GM21447 (cell line): ENCODE results near the gene SPAG5.

ENCODE experiments used
- ATAC-seq: cut with Tn5 transposase; IDR thresholded peaks from one replicate; pipeline ENCODE4 v1.9.1; 2021; ENCODE audit not compliant: unreplicated experiment

SPAG5 gene

GRCh38 chr17:28598799-28599310, at the start of gene SPAG5:
SPAG5 (minus strand) TSS chr17:28599025; CDS start chr17:28598946, 79 bp downstream.
- ATAC-seq = peak; percentile 74

DNA sequence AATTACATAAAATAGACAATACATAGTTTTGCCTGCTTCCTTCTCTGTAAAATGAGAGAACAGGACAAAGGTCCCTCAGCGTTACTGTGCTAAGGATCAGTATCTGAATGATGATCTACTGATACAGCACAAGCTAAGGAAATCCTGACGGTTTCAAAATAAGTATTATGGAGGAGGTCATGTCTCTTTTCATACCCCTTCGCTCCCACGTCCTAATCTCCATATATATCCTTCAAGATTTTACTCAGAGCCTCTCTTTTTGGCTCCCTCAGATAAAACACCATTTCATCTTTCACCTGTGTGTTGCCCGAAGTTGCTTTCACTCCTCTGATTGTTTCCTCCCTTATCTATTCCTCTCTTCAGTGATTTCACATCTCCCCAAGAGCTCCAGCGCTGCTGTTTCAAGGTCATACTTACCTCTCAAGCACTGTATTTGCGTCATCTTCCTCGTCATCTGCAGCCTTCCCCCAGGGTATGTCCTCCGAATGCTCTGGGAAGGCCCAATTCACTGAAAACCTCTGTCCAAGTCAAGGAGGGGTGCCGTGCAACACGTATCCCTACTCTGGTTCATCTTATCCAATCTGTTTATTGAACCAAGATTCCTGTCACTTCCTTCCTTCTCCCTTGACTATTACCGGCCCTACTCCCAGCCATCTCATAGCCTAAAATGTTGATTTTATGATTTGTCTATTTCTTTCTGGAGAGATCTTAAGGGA, 47.4 kb upstream of the SPAG5 start:
- ATAC-seq = no peak

- no peak for ATAC-seq
Observed at GRCh38 chr17:28645576-28645939, 46.7 kb upstream of the SPAG5 start.

- peak; percentile 81 for ATAC-seq
Observed at GRCh38 chr17:28644787-28645575, 46.2 kb upstream of the SPAG5 start, which contains the start of gene BLTP2. BLTP2 (minus strand) TSS chr17:28645158; CDS start chr17:28645056, 102 bp downstream.

DNA sequence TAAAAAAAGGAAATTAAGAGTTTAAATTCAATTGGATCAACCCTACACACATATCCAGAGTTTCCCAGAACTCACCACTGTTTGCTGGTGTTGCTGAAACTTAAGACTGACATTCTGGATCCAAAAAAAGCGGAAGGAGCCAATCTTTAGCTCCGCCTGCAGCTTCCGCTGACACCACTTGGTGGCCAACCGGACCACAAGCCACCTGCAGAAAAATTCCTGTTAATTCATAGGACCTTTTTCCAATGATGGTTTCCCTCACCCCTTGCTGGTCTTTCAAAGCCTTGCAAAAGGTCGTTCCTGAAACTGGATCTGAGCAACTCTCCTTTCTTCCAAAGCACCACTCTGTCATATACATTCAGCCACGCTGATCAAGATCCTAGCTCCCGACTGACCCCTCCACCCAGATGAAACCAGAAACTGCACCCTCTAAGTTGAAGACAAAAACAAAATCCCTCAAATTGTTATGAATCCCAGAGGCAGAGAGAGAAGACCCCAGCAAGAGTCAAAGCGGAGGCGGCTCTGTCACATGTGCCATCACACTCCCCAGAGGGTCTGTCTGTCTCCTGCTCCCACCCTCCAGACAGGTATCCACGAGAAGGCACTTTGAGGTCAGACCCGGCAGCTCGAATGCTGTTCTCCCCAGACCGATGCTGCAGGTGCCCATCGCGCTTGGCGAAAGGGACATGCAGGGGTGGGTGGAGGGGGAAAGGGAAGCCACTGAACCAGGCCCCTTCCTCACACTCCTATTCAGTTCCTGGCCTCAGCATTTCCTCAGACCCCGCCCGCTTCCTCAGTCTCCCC, 45.4 kb upstream of the SPAG5 start:
- ATAC-seq = peak; percentile 30

GRCh38 chr17:28641579-28641978, 42.8 kb upstream of the SPAG5 start:
- ATAC-seq = no peak

GRCh38 chr17:28635506-28635905, 36.7 kb upstream of the SPAG5 start:
- no peak for ATAC-seq

DNA sequence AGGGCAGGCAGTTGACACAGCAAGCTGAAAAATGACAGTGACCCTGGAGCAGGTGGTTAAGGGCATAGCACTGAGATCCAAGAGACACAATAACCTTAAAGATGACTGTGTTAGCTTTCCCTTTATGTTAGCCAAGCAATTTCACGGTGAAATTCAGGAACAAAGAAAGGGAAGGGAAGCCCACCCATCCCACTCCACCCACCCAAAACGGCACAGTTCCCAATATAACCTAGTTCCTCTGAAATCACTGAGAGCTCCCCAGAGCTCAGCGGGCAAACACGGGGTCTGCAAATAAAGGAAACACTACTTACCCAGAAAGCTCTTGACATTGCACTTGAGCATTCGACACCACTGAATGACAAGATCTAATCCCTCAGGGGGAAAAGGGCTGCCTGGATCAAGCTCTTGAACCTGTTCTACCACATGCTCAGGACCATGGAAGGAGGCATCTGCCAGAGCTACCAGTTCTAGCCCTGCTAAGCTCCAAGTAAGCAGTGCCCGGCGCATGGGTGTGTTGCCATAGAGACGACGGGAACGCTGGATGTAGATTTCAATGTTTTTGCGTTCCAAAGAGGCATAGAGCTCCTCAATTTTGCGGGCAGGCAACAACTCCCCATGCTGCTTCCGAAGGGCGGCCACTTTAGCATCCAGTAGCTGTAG, 35.5 kb upstream of the SPAG5 start:
- ATAC-seq = no peak

DNA sequence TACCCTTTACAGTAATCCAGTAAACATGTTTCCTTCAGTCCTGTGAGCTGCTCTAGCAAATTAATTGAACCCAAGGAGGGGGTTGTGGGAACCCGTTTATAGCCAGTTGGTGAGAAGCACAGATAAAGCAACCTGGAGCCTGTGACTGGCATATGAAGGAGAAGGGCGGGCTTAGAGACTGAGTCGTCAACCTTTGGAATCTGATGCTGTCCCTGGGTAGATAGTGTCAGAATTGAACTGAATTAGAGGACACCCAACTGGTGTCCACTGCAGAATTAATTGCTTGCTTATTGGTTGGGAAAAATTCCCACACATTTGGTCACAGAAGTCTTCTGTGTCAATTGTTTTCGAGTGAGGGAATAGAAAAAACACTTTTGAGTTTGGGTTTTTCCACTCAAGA, 28.0 kb upstream of the SPAG5 start:
- no peak for ATAC-seq

DNA sequence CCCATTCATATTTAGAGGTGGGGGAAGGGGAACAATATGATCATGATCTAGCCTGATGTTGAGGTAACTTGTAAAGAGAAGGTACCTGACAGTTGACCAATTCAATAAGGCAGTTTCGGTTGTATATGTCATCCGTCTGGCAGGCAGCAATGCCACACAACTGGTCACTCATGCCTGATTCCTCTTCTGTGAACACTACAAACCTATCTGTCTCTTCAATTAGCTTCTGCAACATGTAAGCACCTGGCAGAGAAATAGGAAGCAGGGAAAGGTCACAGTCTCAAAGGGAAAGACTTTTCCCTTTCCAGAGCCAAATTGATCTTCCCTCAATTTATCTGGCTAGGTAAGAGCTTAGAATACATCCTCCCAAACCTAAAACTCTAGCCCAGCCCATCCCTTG, 25.3 kb upstream of the SPAG5 start:
- no peak for ATAC-seq

DNA sequence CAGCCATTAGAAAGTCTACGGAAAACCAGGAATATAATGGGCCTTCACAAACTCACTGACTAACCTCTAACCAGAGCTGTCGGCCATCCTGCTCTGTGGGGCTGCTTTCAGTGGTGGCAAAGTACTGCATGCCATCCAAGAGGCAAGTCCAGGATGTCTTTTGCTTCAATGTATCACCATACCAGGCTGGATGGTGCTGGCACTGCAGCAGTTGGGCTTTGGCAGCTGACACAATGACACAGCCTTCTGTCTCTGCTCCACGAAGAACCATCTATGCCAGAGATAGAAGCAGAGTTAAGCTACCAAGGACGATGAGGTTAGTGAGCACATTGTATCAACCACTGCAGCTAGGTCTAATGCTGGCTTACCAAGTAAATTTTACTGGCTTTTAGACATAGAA, 24.9 kb upstream of the SPAG5 start:
- ATAC-seq = no peak

- no peak for ATAC-seq
Observed at GRCh38 chr17:28622186-28622585, 23.4 kb upstream of the SPAG5 start.

GRCh38 chr17:28620010-28620409, 21.2 kb upstream of the SPAG5 start:
- no peak for ATAC-seq

DNA sequence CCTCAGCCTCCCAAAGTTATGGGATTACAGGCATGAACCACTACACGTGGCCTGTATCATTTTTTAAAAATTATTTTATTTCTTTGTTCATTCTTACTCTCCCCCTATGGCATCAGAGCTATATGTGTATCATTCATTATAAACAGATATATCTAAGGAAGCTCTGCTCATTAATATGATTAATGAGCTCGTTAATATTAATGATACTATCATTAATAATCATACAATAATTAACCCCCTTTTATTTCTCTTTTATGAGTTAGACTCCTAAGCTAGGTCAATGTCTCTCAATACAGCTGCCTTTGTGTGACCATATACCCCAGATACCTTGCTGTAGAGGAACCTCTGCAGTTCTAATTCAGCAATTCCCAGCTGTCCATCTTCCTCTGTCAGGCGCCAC, 19.6 kb upstream of the SPAG5 start:
- ATAC-seq = no peak

DNA sequence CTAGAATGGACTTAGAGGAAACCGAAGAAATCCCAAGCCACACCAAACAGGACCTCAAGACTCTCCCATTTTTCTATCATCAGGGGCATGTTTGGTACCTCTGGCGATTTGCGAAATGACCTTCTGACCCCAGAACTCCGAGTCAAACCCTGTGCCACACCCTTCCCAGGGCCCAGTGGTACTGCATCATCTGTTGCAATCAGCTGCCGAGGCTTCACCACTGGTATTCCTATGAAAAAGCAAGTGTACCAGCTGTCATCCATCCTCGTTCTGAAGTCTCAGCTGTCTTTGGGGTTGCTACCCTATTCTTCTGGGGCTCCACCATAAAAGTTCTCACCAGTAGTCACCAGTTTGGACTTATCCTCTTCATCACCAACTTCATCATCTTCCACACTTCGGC, 17.5 kb upstream of the SPAG5 start:
- no peak for ATAC-seq

GRCh38 chr17:28615260-28615940, 16.6 kb upstream of the SPAG5 start:
- ATAC-seq = no peak

DNA sequence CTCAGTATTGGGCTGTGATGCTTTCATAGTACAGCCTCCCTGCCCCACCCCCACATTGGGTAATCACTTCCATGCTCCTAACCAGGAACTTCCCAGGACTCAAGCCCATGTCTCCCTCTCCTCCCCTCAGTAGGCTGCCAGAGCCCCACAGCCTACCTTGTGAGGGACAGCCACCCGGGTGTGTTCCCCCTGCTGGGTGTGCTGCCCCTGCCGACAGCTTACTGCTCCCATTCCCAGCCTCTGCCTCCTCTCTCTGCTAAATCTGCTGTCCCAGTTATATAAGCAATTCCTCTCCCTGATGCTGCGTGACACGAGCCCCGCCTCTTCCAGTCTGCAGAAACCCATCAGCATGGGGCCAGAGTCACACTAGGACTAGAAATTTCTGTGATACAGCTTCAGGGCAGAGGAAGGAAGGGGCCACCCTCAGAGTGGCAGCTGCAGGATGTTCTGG, 15.1 kb upstream of the SPAG5 start, which contains the start of gene RSKR:
Gene RSKR, minus strand, starts transcription at position 255 of the 451 bp plus-strand sequence. Its CDS starts 24 bp downstream, at position 231.
- ATAC-seq = no peak

DNA sequence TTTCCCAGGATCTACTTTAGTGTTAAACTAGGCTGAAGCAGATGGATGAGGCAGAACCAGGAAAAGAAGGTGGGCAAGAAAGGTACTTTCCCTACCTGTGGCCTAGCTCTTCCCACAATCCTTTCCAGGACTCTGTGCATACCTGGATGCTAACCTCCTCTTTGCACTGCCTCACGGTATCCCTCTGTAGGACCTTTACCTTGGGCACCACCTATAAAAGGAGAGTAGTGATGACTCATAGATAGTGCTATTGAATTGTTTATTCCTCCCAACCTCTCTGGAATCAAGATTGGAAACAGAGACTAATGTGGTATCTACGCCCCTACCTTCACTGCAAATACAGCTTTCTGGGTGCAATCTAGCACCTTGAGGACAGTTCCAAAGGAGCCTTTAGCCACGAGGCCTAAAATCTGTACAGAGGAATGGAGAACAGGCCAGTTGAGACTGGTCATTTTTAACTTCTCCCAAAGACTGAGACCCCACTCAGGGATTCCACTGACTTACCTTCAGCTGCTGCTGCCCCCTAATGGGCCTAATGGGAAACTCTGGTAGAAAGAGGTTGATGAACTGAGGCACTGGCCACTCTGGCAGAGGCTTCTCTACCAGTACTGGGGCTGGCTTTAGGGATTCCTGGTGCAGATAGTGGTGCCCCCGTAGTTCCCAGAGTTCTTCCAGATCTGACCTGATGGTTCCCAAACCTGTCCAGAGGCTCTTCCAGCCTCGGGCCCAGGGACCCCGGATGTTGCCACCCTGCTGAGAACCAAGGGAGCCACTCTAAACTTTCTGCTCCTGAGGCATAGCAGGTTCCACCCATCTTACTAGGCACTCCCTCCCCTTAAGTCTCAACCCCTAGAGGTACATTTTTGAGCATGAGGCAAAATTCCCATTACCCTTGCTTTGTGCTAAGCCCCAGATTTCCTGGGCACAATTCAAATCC, 14.4 kb upstream of the SPAG5 start:
- ATAC-seq = no peak

DNA sequence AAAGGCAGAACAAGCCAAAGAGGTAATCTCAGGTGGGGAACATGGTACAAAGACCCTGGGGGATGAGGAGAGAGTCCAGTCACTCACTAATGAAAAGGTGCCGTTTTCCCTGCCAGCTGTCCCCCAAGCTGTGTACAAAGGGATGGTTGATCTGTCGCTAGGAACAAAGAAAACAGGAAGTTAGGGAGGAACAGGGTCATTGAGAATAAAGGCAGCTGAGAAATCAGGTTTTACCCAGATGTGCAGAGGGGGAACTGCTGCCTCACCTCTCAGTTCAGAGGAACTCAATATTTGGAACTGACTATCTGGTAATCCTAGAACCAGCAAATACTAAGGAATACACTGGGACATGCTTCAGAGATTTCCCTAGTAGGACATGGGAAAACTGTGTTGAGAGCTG, 13.7 kb upstream of the SPAG5 start:
- no peak for ATAC-seq
